Measurements from ENCODE around the gene TMC2. TPM values are rescaled to one million over a fixed set of nuclear protein-coding genes. Genes with fewer than 3 reads are reported as not detected.

Gene TMC2
- total RNA-seq, 2 donors from 2014 or later: 0.25 TPM; not detected in 1

GRCh38 chr20:2541940-2542339 lies 5.6 kb downstream of the TMC2 start:
- no peak for TF ChIP-seq CTCF (IDR thresholded peaks at IDR 0.05)
- Histone ChIP-seq H3K27me3 (no peaks in the 10 kb centered on the region), H3K9me3 (no peaks in the 10 kb centered on the region), H3K27ac (no peak overlapping the region), H3K36me3 (no peaks in the 10 kb centered on the region), H3K4me3 (no peak overlapping the region), H3K4me1 (no peaks in the 10 kb centered on the region), H3K9ac (ENCODE audit: low read depth in 2 of 2, low read length in 2 of 2) (no peak overlapping the region)
- intact Hi-C loops (cut with DNase I): no loop called here
- DNase-seq: no peak

DNA sequence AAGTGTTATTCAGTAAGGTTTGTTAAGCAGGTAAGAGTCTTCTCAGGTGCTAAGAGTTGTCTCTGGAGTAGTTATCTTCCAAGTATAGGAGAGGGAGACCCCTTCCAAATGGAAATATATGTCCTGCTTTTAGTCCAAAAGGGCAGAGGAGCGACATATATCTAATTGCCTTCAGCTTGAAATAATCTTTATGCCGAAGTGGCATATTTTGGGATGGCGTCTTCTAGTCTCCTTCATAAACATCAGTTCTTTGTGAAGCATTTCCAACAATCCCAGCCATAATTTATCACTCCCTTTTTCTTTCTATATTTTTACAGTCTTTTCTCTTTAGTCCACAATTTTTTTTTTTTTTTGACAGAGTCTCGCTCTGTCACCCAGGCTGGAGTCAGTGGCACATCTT lies 6.0 kb downstream of the TMC2 start:
- no peak for DNase-seq
- Histone ChIP-seq H3K9me3 (no peaks in the 10 kb centered on the region), H3K4me1 (no peaks in the 10 kb centered on the region), H3K36me3 (no peaks in the 10 kb centered on the region), H3K27ac (no peak overlapping the region), H3K27me3 (no peaks in the 10 kb centered on the region), H3K4me3 (no peak overlapping the region), H3K9ac (ENCODE audit: low read depth in 2 of 2, low read length in 2 of 2) (no peak overlapping the region)
- intact Hi-C loops (cut with DNase I): no loop called here
- TF ChIP-seq CTCF (IDR thresholded peaks at IDR 0.05): no peak

DNA sequence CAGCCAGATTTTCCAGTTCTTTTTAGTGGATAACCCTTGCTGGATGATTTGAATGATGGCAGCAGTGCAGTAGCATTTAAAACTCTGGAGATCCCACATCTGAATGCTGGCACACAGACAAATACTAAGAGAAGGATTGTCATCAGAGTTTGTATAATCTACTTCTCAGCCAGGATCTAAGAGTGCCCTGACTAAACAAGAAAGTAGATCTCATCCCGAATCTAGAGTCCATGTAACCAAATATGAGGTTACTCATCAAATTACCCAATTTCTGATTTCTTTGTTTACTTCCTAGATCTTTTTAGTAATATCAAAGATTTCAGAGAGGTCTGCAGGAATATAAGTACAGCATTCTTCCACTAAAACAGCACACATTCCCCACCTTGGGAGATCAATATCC lies 7.8 kb downstream of the TMC2 start:
- no peak overlapping the region for H3K4me3 ChIP-seq
- TF ChIP-seq CTCF (IDR thresholded peaks at IDR 0.05): no peak

DNA sequence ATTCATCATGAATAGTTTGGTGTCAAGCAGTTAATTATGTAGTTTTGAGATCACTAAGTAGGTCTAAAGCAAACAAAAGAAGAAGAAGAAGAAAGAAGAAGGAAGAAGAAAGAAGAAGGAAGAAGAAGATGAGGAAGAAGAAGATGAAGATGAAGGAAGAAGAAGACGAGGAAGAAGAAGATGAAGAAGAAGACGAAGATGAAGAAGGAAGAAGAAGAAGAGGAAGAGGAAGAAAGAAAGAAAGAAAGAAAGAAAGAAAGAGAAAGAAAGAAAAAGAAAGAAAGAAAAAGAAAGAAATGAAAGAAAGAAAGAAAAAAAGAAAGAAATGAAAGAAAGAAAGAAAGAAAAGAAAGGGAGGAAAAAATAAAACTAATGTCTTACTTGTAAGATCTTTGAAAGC lies 9.2 kb downstream of the TMC2 start:
- Histone ChIP-seq H3K9ac (ENCODE audit: low read depth in 2 of 2, low read length in 2 of 2) (no peak overlapping the region), H3K27ac (no peak overlapping the region)

More for the DNA sequence above, 7.8 kb downstream of the TMC2 start:
- Histone ChIP-seq H3K4me1 (no peaks in the 10 kb centered on the region), H3K9me3 (no peaks in the 10 kb centered on the region), H3K27me3 (no peaks in the 10 kb centered on the region), H3K36me3 (no peaks in the 10 kb centered on the region), H3K27ac (no peak overlapping the region), H3K9ac (ENCODE audit: low read depth in 2 of 2, low read length in 2 of 2) (no peak overlapping the region)
- no peak for DNase-seq
- intact Hi-C loops (cut with DNase I): no loop called here

GRCh38 chr20:2557873-2558580 lies 21.7 kb downstream of the TMC2 start:
- intact Hi-C loops (cut with DNase I): no loop called here
- H3K9ac ChIP-seq (ENCODE audit: low read depth in 2 of 2, low read length in 2 of 2): no peak overlapping the region
- H3K27me3 ChIP-seq: peaks cover 14% of the 10 kb centered on the region
- H3K4me1 ChIP-seq: no peaks in the 10 kb centered on the region
- H3K36me3 ChIP-seq: no peaks in the 10 kb centered on the region
- H3K4me3 ChIP-seq: no peak overlapping the region
- DNase-seq: no peak
- no peak for TF ChIP-seq CTCF (IDR thresholded peaks at IDR 0.05)
- no peaks in the 10 kb centered on the region for H3K9me3 ChIP-seq
- H3K27ac ChIP-seq: no peak overlapping the region

More for the DNA sequence above, 9.2 kb downstream of the TMC2 start:
- H3K36me3 ChIP-seq: no peaks in the 10 kb centered on the region
- DNase-seq: no peak
- no peaks in the 10 kb centered on the region for H3K4me1 ChIP-seq
- no peak overlapping the region for H3K4me3 ChIP-seq
- no peaks in the 10 kb centered on the region for H3K9me3 ChIP-seq
- no peak for TF ChIP-seq CTCF (IDR thresholded peaks at IDR 0.05)
- no peaks in the 10 kb centered on the region for H3K27me3 ChIP-seq
- intact Hi-C loops (cut with DNase I): no loop called here
